Stomach smooth muscle (tissue), 2 donors: ENCODE data around the gene IGFBP2.

ENCODE experiments used
- H3K27ac ChIP-seq: one replicate; pipeline ENCODE4 v1.7.0; 2013; ENCODE audit warnings: mild to moderate bottlenecking, low read length, inconsistent platforms
- H3K27me3 ChIP-seq, 2 donors: one replicate each; pipeline ENCODE4 v1.7.0; 2013; ENCODE audit warnings: low read length in 2 of 2; ENCODE audit not compliant: insufficient read depth in 2 of 2, control insufficient read depth in 1 of 2
- H3K36me3 ChIP-seq, 2 donors: one replicate each; pipeline ENCODE4 v1.7.0; 2013; ENCODE audit warnings: low read length in 2 of 2; ENCODE audit not compliant: control insufficient read depth in 2 of 2, insufficient read depth in 2 of 2
- H3K4me1 ChIP-seq: one replicate; pipeline ENCODE4 v1.7.0; 2013; ENCODE audit warnings: low read length; ENCODE audit not compliant: control insufficient read depth, insufficient read depth
- H3K4me3 ChIP-seq, 2 donors: one replicate each; pipeline ENCODE4 v1.7.0; 2013; ENCODE audit warnings: low read length in 2 of 2
- H3K9ac ChIP-seq, 2 donors: one replicate each; pipeline ENCODE4 v1.7.0; 2013; ENCODE audit warnings: low read length in 2 of 2, mild to moderate bottlenecking in 1 of 2
- H3K9me3 ChIP-seq, 2 donors: one replicate each; pipeline ENCODE4 v1.7.0; 2013; ENCODE audit warnings: low read length in 2 of 2; ENCODE audit not compliant: control insufficient read depth in 2 of 2
- donor health status: healthy.
- donor health status: Pancreatic carcinoma.

IGFBP2 gene

GRCh38 chr2:216694826-216695217, 61.6 kb downstream of the IGFBP2 start:
- Histone ChIP-seq H3K27me3 (no peaks in the 10 kb centered on the region), H3K9me3 (no peaks in the 10 kb centered on the region), H3K9ac (peak overlapping the region; percentile 82 to 87), H3K36me3 (peaks cover 2 to 3% of the 10 kb centered on the region in 2 donors), H3K4me3 (peak overlapping the region; percentile 86 to 87), H3K27ac (peak overlapping the region; percentile 91), H3K4me1 (peaks cover 41% of the 10 kb centered on the region)

DNA sequence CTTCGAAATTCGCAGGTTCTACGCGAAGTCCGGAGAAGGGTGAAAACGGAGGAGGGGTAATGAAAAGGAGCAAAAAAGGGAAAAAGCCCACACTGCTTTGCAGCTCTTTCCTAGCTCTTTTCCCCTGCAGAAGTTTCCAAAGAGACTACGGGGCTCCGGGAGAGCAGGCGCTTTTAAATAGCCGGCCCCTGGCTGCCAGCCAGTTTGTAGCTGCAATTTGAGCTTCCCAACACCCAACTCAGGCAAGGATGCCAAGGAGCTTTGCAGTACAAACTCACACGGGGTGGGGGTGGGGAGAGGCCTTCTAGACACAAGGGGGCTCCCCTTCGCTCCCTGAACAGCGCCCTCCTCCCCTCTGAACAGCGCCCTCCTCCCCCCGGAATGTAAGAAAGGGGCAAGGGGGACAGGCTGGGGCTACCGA, 62.2 kb downstream of the IGFBP2 start, which contains the start of gene IGFBP5:
Gene IGFBP5 (minus strand): TSS at position 149 of the 421 bp plus-strand sequence. CDS start 774 bp downstream, outside the sequence.
- H3K9me3 ChIP-seq, result no peaks in the 10 kb centered on the region
- H3K36me3 ChIP-seq, result no peaks in the 10 kb centered on the region
- H3K9ac ChIP-seq, result peak within 1 kb of the TSS; percentile 82 to 87
- H3K27ac ChIP-seq, result peak within 1 kb of the TSS; percentile 91
- peak within 1 kb of the TSS; percentile 86 to 87 for H3K4me3 ChIP-seq
- peaks cover 35% of the 10 kb centered on the region for H3K4me1 ChIP-seq
- H3K27me3 ChIP-seq, result no peaks in the 10 kb centered on the region

DNA sequence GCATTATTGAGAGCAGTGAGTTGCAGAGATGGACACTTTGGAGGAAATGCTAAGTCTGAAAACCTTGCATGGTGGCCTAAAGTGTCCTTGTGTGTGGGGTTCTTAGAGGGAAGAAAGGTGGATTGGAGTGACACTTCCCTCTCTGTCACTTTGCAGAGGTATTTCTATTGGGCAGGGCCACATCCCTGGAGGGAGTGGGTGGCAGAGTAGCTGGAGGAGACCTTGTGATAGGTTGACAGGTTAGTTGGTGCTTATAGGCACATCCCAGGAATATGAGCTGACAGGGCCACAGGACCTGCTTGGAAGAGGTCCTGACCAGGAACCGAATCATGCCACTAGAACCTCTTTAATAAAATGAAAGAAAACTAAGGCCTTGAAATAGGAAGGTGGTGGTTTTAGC, 63.1 kb downstream of the IGFBP2 start:
- H3K9ac ChIP-seq, result no peak overlapping the region
- H3K4me3 ChIP-seq, result peak overlapping the region in 1 of 2 donors; percentile 4
- H3K9me3 ChIP-seq, result no peaks in the 10 kb centered on the region
- peak overlapping the region; percentile 91 for H3K27ac ChIP-seq
- H3K36me3 ChIP-seq, result no peaks in the 10 kb centered on the region
- H3K4me1 ChIP-seq, result peaks cover 41% of the 10 kb centered on the region
- H3K27me3 ChIP-seq, result no peaks in the 10 kb centered on the region

GRCh38 chr2:216696751-216697560, 63.7 kb downstream of the IGFBP2 start:
- no peaks in the 10 kb centered on the region for H3K36me3 ChIP-seq
- H3K9me3 ChIP-seq, result no peaks in the 10 kb centered on the region
- no peaks in the 10 kb centered on the region for H3K27me3 ChIP-seq
- H3K4me1 ChIP-seq, result peaks cover 41% of the 10 kb centered on the region
- peak overlapping the region in 1 of 2 donors; percentile 35 for H3K9ac ChIP-seq
- H3K4me3 ChIP-seq, result peak overlapping the region in 1 of 2 donors; percentile 23
- H3K27ac ChIP-seq, result peak overlapping the region; percentile 91

- no peaks in the 10 kb centered on the region for H3K36me3 ChIP-seq
- no peak overlapping the region for H3K27ac ChIP-seq
- H3K9ac ChIP-seq, result no peak overlapping the region
- H3K27me3 ChIP-seq, result no peaks in the 10 kb centered on the region
- peaks cover 45% of the 10 kb centered on the region for H3K4me1 ChIP-seq
- no peaks in the 10 kb centered on the region for H3K9me3 ChIP-seq
- H3K4me3 ChIP-seq, result no peak overlapping the region
These were observed 65.1 kb downstream of the IGFBP2 start for GRCh38 chr2:216698293-216698692.

- no peaks in the 10 kb centered on the region for H3K36me3 ChIP-seq
- no peak overlapping the region for H3K4me3 ChIP-seq
- no peak overlapping the region for H3K9ac ChIP-seq
- H3K27ac ChIP-seq, result peak overlapping the region; percentile 62
- no peaks in the 10 kb centered on the region for H3K27me3 ChIP-seq
- H3K9me3 ChIP-seq, result no peaks in the 10 kb centered on the region
- H3K4me1 ChIP-seq, result peaks cover 43% of the 10 kb centered on the region
These were observed 65.7 kb downstream of the IGFBP2 start for GRCh38 chr2:216698895-216699294.

DNA sequence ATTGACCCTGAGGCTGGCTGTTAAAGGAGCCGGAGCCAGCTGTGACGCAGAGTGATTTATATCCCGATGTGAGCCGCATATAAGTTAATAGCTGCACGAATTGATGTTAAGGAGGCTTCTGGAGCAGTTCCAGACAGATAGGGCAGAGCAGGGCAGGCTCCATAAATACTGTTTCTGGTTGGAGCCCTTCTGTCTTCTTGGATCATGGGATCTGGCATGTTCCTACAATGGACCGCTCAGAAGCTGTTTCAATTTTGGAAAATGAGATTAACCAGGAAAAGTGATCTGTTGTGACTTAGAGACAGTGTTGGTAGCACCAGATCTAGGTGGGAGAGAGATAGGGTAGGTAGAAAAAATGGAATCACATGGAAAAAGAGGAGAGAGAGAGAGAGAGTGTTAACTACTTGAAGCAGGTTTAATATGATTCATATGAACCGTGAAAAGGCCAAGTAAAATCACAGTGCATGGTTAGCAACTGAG, 66.9 kb downstream of the IGFBP2 start:
- H3K4me3 ChIP-seq, result peak overlapping the region in 1 of 2 donors; percentile 40
- H3K9me3 ChIP-seq, result no peaks in the 10 kb centered on the region
- no peaks in the 10 kb centered on the region for H3K27me3 ChIP-seq
- peaks cover 40% of the 10 kb centered on the region for H3K4me1 ChIP-seq
- no peaks in the 10 kb centered on the region for H3K36me3 ChIP-seq
- H3K9ac ChIP-seq, result peak overlapping the region; percentile 1 to 23
- peak overlapping the region; percentile 62 for H3K27ac ChIP-seq

- Histone ChIP-seq H3K36me3 (no peaks in the 10 kb centered on the region), H3K4me1 (peaks cover 37% of the 10 kb centered on the region), H3K9ac (no peak overlapping the region), H3K4me3 (no peak overlapping the region), H3K9me3 (no peaks in the 10 kb centered on the region), H3K27ac (peak overlapping the region; percentile 62), H3K27me3 (no peaks in the 10 kb centered on the region)
These were observed 67.6 kb downstream of the IGFBP2 start for GRCh38 chr2:216700781-216701180.

DNA sequence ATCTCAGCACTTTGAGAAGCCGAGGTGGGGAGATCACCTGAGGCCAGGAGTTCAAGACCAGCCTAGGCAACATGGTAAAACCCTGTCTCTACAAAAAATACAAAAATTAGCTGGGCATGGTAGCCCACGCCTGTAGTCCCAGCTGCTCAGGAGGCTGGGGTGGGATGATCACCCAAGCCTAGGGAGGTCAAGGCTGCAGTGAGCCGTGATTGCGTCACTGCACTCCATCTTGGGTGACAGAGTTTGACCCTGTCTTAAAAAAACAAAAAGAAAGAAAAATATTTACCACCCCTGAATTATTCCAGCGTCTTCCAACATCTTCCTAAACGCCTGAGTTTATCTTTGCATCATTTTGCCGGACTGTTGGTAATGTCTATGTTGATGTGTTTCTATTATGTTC, 68.3 kb downstream of the IGFBP2 start:
- H3K9ac ChIP-seq, result no peak overlapping the region
- H3K4me1 ChIP-seq, result peaks cover 30% of the 10 kb centered on the region
- H3K4me3 ChIP-seq, result no peak overlapping the region
- H3K36me3 ChIP-seq, result no peaks in the 10 kb centered on the region
- H3K27me3 ChIP-seq, result no peaks in the 10 kb centered on the region
- peak overlapping the region; percentile 62 for H3K27ac ChIP-seq
- H3K9me3 ChIP-seq, result no peaks in the 10 kb centered on the region

GRCh38 chr2:216702756-216703155, 69.5 kb downstream of the IGFBP2 start:
- Histone ChIP-seq H3K27me3 (no peaks in the 10 kb centered on the region), H3K9me3 (no peaks in the 10 kb centered on the region), H3K4me1 (peaks cover 24% of the 10 kb centered on the region), H3K36me3 (no peaks in the 10 kb centered on the region), H3K9ac (no peak overlapping the region), H3K4me3 (no peak overlapping the region), H3K27ac (no peak overlapping the region)
